ENCODE data around the gene TBK1.

Gene TBK1

GRCh38 chr12:64412459-64412858, 39.5 kb upstream of the TBK1 start:
- Histone ChIP-seq H3K27me3 (ENCODE audit: insufficient read depth, low read length, poor library complexity) (no peaks in the 10 kb centered on the region), H3K9ac (ENCODE audit: low read depth, low read length) (no peak overlapping the region), H2AFZ (ENCODE audit: low read depth, low read length) (no peak overlapping the region), H3K4me3 (ENCODE audit: low read depth in 1 of 2, low read length in 2 of 2) (no peak overlapping the region), H3K4me1 (ENCODE audit: insufficient read depth, low read length) (peaks cover 15% of the 10 kb centered on the region), H4K20me1 (ENCODE audit: insufficient read depth, low read length) (peaks cover 17% of the 10 kb centered on the region; the same call in 1 of the 2 replicates), H3K79me2 (ENCODE audit: insufficient read depth, low read length) (peaks cover 81% of the 10 kb centered on the region), H3K9me3 (ENCODE audit: insufficient read depth, low read length, severe bottlenecking) (no peaks in the 10 kb centered on the region), H3K27ac (ENCODE audit: low read length) (no peak overlapping the region), H3K36me3 (ENCODE audit: insufficient read depth, low read length) (peaks cover 90% of the 10 kb centered on the region), H3K4me2 (ENCODE audit: insufficient read depth, low read length) (no peak overlapping the region)
- DNase-seq, result no peak
- TF ChIP-seq, protein P1, sequence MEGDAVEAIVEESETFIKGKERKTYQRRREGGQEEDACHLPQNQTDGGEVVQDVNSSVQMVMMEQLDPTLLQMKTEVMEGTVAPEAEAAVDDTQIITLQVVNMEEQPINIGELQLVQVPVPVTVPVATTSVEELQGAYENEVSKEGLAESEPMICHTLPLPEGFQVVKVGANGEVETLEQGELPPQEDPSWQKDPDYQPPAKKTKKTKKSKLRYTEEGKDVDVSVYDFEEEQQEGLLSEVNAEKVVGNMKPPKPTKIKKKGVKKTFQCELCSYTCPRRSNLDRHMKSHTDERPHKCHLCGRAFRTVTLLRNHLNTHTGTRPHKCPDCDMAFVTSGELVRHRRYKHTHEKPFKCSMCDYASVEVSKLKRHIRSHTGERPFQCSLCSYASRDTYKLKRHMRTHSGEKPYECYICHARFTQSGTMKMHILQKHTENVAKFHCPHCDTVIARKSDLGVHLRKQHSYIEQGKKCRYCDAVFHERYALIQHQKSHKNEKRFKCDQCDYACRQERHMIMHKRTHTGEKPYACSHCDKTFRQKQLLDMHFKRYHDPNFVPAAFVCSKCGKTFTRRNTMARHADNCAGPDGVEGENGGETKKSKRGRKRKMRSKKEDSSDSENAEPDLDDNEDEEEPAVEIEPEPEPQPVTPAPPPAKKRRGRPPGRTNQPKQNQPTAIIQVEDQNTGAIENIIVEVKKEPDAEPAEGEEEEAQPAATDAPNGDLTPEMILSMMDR (IDR thresholded peaks at IDR 0.05; ENCODE audit: borderline replicate concordance, extremely low read depth, low read length, poor library complexity, severe bottlenecking), result no peak
- TF ChIP-seq EZH2 (IDR thresholded peaks at IDR 0.05; ENCODE audit: borderline replicate concordance, low read depth, low read length, severe bottlenecking), result no peak
- no peak for ATAC-seq (ENCODE audit: insufficient read depth, low read depth)

DNA sequence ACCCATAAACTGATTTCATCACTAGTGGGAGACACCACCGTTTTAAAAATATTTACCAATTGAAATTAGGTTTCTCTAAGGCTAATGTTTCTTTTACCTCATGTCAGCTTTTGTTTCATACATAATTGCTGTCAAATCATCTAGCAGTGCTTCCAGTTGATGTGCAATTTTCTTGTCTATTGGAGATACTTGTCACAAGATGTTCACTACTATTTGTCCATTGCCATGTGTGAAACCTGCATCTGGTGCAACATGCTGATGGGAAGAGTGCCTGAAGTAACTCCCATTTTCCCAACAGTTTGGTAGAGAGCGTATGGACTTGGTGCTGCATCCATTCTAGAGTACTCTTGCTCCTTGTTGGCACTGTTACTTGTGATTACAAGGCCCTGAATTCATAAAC, 38.0 kb upstream of the TBK1 start:
- peaks cover 10% of the 10 kb centered on the region; the same call in 1 of the 2 replicates for H4K20me1 ChIP-seq (ENCODE audit: insufficient read depth, low read length)
- no peak for DNase-seq
- TF ChIP-seq EZH2 (IDR thresholded peaks at IDR 0.05; ENCODE audit: borderline replicate concordance, low read depth, low read length, severe bottlenecking), result no peak
- TF ChIP-seq, protein P1 (IDR thresholded peaks at IDR 0.05; ENCODE audit: borderline replicate concordance, extremely low read depth, low read length, poor library complexity, severe bottlenecking), result no peak

DNA sequence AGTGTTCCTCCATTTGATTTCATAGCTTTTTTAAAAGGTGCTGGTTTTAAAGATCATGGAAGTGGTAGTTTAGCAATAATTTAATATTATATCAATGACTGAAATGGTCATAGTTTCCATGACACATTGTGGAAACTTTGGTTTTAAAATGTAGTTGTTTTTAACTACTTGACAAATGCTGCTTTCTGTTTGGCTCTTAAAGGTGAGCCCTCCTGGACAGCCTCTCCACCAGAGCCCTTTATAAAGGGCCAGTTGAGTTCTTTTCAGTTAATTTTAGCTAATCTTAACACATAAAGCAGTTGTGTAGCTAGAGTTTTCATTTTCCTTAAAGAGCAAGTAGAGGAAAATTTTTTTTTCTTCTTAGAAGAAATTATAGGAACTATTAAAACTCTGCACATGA, 33.7 kb upstream of the TBK1 start:
- no peaks in the 10 kb centered on the region for H3K4me1 ChIP-seq (ENCODE audit: insufficient read depth, low read length)
- peaks cover 31% of the 10 kb centered on the region for H3K79me2 ChIP-seq (ENCODE audit: insufficient read depth, low read length)
- DNase-seq, result no peak
- no peaks in the 10 kb centered on the region for H3K27me3 ChIP-seq (ENCODE audit: insufficient read depth, low read length, poor library complexity)
- no peak overlapping the region for H3K9ac ChIP-seq (ENCODE audit: low read depth, low read length)
- H3K9me3 ChIP-seq (ENCODE audit: insufficient read depth, low read length, severe bottlenecking), result no peaks in the 10 kb centered on the region
- no peak for ATAC-seq (ENCODE audit: insufficient read depth, low read depth)
- H4K20me1 ChIP-seq (ENCODE audit: insufficient read depth, low read length), result no peaks in the 10 kb centered on the region
- no peak overlapping the region for H2AFZ ChIP-seq (ENCODE audit: low read depth, low read length)
- H3K4me3 ChIP-seq (ENCODE audit: low read depth in 1 of 2, low read length in 2 of 2), result no peak overlapping the region
- peaks cover 98% of the 10 kb centered on the region for H3K36me3 ChIP-seq (ENCODE audit: insufficient read depth, low read length)
- H3K27ac ChIP-seq (ENCODE audit: low read length), result no peak overlapping the region
- TF ChIP-seq, protein P1 (IDR thresholded peaks at IDR 0.05; ENCODE audit: borderline replicate concordance, extremely low read depth, low read length, poor library complexity, severe bottlenecking), result no peak
- TF ChIP-seq EZH2 (IDR thresholded peaks at IDR 0.05; ENCODE audit: borderline replicate concordance, low read depth, low read length, severe bottlenecking), result no peak
- H3K4me2 ChIP-seq (ENCODE audit: insufficient read depth, low read length), result no peak overlapping the region

More for the DNA sequence above, 38.0 kb upstream of the TBK1 start:
- no peak overlapping the region for H2AFZ ChIP-seq (ENCODE audit: low read depth, low read length)
- no peak overlapping the region for H3K4me2 ChIP-seq (ENCODE audit: insufficient read depth, low read length)
- peaks cover 67% of the 10 kb centered on the region for H3K79me2 ChIP-seq (ENCODE audit: insufficient read depth, low read length)
- peaks cover 99% of the 10 kb centered on the region for H3K36me3 ChIP-seq (ENCODE audit: insufficient read depth, low read length)
- no peak for ATAC-seq (ENCODE audit: insufficient read depth, low read depth)
- H3K27me3 ChIP-seq (ENCODE audit: insufficient read depth, low read length, poor library complexity), result no peaks in the 10 kb centered on the region
- H3K4me3 ChIP-seq (ENCODE audit: low read depth in 1 of 2, low read length in 2 of 2), result no peak overlapping the region
- H3K9ac ChIP-seq (ENCODE audit: low read depth, low read length), result no peak overlapping the region
- no peak overlapping the region for H3K27ac ChIP-seq (ENCODE audit: low read length)
- H3K4me1 ChIP-seq (ENCODE audit: insufficient read depth, low read length), result peaks cover 4% of the 10 kb centered on the region
- H3K9me3 ChIP-seq (ENCODE audit: insufficient read depth, low read length, severe bottlenecking), result no peaks in the 10 kb centered on the region

DNA sequence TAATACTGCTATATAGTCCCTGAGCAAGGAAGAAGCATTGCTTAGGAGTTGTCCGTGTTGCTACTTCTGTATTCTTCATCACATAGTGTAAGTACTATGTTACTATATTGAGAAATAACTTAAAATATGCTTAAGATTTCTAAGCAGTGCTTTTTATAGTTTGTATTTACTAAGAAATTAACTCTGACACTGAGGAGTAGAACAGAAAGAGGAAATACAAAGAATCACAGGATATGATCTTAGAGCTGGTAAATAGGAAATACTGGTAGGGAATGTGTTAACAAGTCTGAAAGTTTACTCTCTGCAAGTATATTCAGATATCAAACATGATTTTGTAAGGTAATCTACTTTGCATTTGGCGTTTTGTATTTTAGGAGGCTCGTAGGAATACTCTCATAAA, 32.2 kb upstream of the TBK1 start:
- no peak for DNase-seq
- no peak for ATAC-seq (ENCODE audit: insufficient read depth, low read depth)

More for the DNA sequence above, 32.2 kb upstream of the TBK1 start:
- Histone ChIP-seq H3K27me3 (ENCODE audit: insufficient read depth, low read length, poor library complexity) (no peaks in the 10 kb centered on the region), H3K4me1 (ENCODE audit: insufficient read depth, low read length) (no peaks in the 10 kb centered on the region), H4K20me1 (ENCODE audit: insufficient read depth, low read length) (no peaks in the 10 kb centered on the region), H3K27ac (ENCODE audit: low read length) (no peak overlapping the region), H3K9ac (ENCODE audit: low read depth, low read length) (no peak overlapping the region), H3K4me2 (ENCODE audit: insufficient read depth, low read length) (no peak overlapping the region), H3K79me2 (ENCODE audit: insufficient read depth, low read length) (peaks cover 19% of the 10 kb centered on the region), H3K4me3 (ENCODE audit: low read depth in 1 of 2, low read length in 2 of 2) (no peak overlapping the region), H2AFZ (ENCODE audit: low read depth, low read length) (no peak overlapping the region), H3K36me3 (ENCODE audit: insufficient read depth, low read length) (peaks cover 98% of the 10 kb centered on the region), H3K9me3 (ENCODE audit: insufficient read depth, low read length, severe bottlenecking) (no peaks in the 10 kb centered on the region)
- no peak for TF ChIP-seq EZH2 (IDR thresholded peaks at IDR 0.05; ENCODE audit: borderline replicate concordance, low read depth, low read length, severe bottlenecking)
- TF ChIP-seq, protein P1 (IDR thresholded peaks at IDR 0.05; ENCODE audit: borderline replicate concordance, extremely low read depth, low read length, poor library complexity, severe bottlenecking), result no peak
